ENCODE results near the gene IFNL3.
A peak's percentile ranks its signal among the peaks of the same experiment; 100 is the strongest.

IFNL3 gene

GRCh38 chr19:39254531-39255345, 9.9 kb upstream of the IFNL3 start:
- Histone ChIP-seq H3K4me1 (ENCODE audit: insufficient read depth, low read length, poor library complexity, severe bottlenecking) (peaks cover 57% of the 10 kb centered on the region), H4K20me1 (ENCODE audit: insufficient read depth, low read length, poor library complexity, severe bottlenecking) (no peaks in the 10 kb centered on the region), H3K4me3 (ENCODE audit: low read length, poor library complexity, severe bottlenecking) (no peak overlapping the region), H3K4me2 (ENCODE audit: low read depth, low read length, poor library complexity, severe bottlenecking) (no peak overlapping the region), H3K79me2 (ENCODE audit: insufficient read depth, low read length) (no peaks in the 10 kb centered on the region), H3K9me3 (ENCODE audit: insufficient read depth, low read depth, low read length) (peaks cover 5% of the 10 kb centered on the region; the same call in 1 of the 2 replicates), H3K27me3 (ENCODE audit: insufficient read depth, low read length, poor library complexity, severe bottlenecking) (no peaks in the 10 kb centered on the region), H3K9me2 (replicated peaks; ENCODE audit: low read depth, low read length) (no peaks in the 10 kb centered on the region), H3K9ac (ENCODE audit: low read depth, low read length, poor library complexity, severe bottlenecking) (no peak overlapping the region), H3F3A (ENCODE audit: low read depth) (peaks cover 16% of the 10 kb centered on the region), H2AFZ (ENCODE audit: low read length) (no peak overlapping the region), H3K36me3 (ENCODE audit: insufficient read depth, low read length) (no peaks in the 10 kb centered on the region)
- TF ChIP-seq, protein P1, sequence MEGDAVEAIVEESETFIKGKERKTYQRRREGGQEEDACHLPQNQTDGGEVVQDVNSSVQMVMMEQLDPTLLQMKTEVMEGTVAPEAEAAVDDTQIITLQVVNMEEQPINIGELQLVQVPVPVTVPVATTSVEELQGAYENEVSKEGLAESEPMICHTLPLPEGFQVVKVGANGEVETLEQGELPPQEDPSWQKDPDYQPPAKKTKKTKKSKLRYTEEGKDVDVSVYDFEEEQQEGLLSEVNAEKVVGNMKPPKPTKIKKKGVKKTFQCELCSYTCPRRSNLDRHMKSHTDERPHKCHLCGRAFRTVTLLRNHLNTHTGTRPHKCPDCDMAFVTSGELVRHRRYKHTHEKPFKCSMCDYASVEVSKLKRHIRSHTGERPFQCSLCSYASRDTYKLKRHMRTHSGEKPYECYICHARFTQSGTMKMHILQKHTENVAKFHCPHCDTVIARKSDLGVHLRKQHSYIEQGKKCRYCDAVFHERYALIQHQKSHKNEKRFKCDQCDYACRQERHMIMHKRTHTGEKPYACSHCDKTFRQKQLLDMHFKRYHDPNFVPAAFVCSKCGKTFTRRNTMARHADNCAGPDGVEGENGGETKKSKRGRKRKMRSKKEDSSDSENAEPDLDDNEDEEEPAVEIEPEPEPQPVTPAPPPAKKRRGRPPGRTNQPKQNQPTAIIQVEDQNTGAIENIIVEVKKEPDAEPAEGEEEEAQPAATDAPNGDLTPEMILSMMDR (conservative IDR thresholded peaks at IDR 0.05; ENCODE audit: low read length) = no peak
- TF ChIP-seq EZH2phosphoT487 (IDR thresholded peaks at IDR 0.05; ENCODE audit: borderline replicate concordance) = no peak

DNA sequence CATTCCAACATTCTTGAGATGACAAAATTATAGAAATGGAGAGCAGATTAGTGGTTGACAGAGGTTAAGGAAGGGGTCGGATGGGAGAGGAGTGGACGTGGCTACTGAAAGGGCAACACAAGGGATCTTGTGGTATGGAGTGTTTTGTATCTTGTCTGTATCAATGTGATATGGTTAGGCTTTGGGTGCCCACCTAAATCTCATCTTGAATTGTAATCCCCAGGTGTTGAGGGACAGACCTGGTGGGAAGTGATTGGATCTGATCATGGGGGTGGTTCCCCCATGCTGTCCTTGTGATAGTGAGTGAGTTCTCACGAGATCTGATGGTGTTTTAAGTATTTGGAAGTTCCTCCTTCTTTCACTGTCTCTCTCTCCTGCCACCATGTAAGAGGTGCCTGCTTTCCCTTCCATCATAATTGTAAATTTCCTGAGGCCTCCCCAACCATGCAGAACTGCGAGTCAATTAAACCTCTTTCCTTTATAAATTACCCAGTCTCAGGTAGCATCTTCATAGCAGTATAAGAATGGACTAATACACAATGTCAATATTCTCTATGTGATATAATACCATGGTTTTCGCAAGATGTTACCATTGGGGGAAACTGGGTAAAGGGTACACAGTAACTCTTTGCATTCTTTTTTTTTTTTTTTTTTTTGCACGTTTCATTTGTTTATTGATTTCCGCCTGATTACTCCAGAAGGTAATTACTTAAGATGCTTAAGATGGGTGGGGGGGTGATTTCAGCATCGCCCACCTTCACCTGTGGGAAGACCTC, 8.8 kb upstream of the IFNL3 start:
- H2AFZ ChIP-seq (ENCODE audit: low read length) = no peak overlapping the region
- peaks cover 16% of the 10 kb centered on the region for H3F3A ChIP-seq (ENCODE audit: low read depth)
- peaks cover 5% of the 10 kb centered on the region; the same call in 1 of the 2 replicates for H3K9me3 ChIP-seq (ENCODE audit: insufficient read depth, low read depth, low read length)
- peak overlapping the region; percentile 75 for H3K4me2 ChIP-seq (ENCODE audit: low read depth, low read length, poor library complexity, severe bottlenecking)
- no peaks in the 10 kb centered on the region for H3K36me3 ChIP-seq (ENCODE audit: insufficient read depth, low read length)
- H3K9ac ChIP-seq (ENCODE audit: low read depth, low read length, poor library complexity, severe bottlenecking) = peak overlapping the region; percentile 63
- H3K9me2 ChIP-seq (replicated peaks; ENCODE audit: low read depth, low read length) = no peaks in the 10 kb centered on the region
- H3K4me3 ChIP-seq (ENCODE audit: low read length, poor library complexity, severe bottlenecking) = peak overlapping the region; percentile 58
- H3K79me2 ChIP-seq (ENCODE audit: insufficient read depth, low read length) = no peaks in the 10 kb centered on the region
- no peaks in the 10 kb centered on the region for H4K20me1 ChIP-seq (ENCODE audit: insufficient read depth, low read length, poor library complexity, severe bottlenecking)
- H3K27me3 ChIP-seq (ENCODE audit: insufficient read depth, low read length, poor library complexity, severe bottlenecking) = no peaks in the 10 kb centered on the region
- peaks cover 61% of the 10 kb centered on the region for H3K4me1 ChIP-seq (ENCODE audit: insufficient read depth, low read length, poor library complexity, severe bottlenecking)
- TF ChIP-seq, protein P1 (conservative IDR thresholded peaks at IDR 0.05; ENCODE audit: low read length) = no peak
- no peak for TF ChIP-seq EZH2phosphoT487 (IDR thresholded peaks at IDR 0.05; ENCODE audit: borderline replicate concordance)

DNA sequence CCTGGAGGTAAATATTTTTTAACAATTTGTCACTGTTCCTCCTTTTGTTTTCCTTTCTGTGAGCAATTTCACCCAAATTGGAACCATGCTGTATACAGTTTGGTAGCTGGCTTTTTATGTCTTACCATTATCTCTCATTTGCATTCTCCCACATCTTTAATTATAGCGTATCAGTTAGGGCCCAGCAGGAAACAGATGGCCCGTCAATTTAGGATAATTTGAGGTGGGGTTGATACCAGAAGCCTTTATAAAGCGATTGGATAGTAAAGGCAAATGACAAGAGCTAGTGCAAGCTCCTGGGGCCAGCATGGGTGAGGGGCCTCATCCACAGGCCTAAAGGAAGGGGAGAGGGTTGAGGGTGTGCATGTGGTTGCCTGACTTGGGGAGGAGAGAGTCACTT, 7.7 kb upstream of the IFNL3 start:
- Histone ChIP-seq H3K9me3 (ENCODE audit: insufficient read depth, low read depth, low read length) (peaks cover 5% of the 10 kb centered on the region; the same call in 1 of the 2 replicates), H3K27me3 (ENCODE audit: insufficient read depth, low read length, poor library complexity, severe bottlenecking) (no peaks in the 10 kb centered on the region), H3K36me3 (ENCODE audit: insufficient read depth, low read length) (no peaks in the 10 kb centered on the region), H3K79me2 (ENCODE audit: insufficient read depth, low read length) (no peaks in the 10 kb centered on the region), H3K4me1 (ENCODE audit: insufficient read depth, low read length, poor library complexity, severe bottlenecking) (peaks cover 54% of the 10 kb centered on the region), H3K9me2 (replicated peaks; ENCODE audit: low read depth, low read length) (no peaks in the 10 kb centered on the region), H3K4me3 (ENCODE audit: low read length, poor library complexity, severe bottlenecking) (peak overlapping the region; percentile 55), H3F3A (ENCODE audit: low read depth) (peaks cover 16% of the 10 kb centered on the region), H3K4me2 (ENCODE audit: low read depth, low read length, poor library complexity, severe bottlenecking) (peak overlapping the region; percentile 75), H2AFZ (ENCODE audit: low read length) (no peak overlapping the region), H3K9ac (ENCODE audit: low read depth, low read length, poor library complexity, severe bottlenecking) (peak overlapping the region; percentile 65), H4K20me1 (ENCODE audit: insufficient read depth, low read length, poor library complexity, severe bottlenecking) (no peaks in the 10 kb centered on the region)
- TF ChIP-seq EZH2phosphoT487 (IDR thresholded peaks at IDR 0.05; ENCODE audit: borderline replicate concordance) = no peak
- TF ChIP-seq, protein P1 (conservative IDR thresholded peaks at IDR 0.05; ENCODE audit: low read length) = no peak; the same call in 1 of the 2 replicates
